Panc1 (cell line): ENCODE measurements around the gene LSS. TPM values are rescaled to one million over a fixed set of nuclear protein-coding genes. Genes with fewer than 3 reads are reported as not detected.
"Not testable (repeated sequence)": the region's sequence is repeated elsewhere in the genome, so short reads cannot be mapped to it uniquely, and the experiment has no call there.

Experiments used
- ATAC-seq: fragments of 200-7000 bp; cut with Tn5 transposase; 2 replicates; pipeline ENCODE4 v1.9.1; 2020; ENCODE audit warnings: mild to moderate bottlenecking, moderate library complexity
- BruUV-seq: library from RNA; stranded (reverse); fragments of 400-500 nt; replicated peaks from 2 replicates; lab custom pipeline; 2021; lab: Mats Ljungman, UMichigan
- CTCF ChIA-PET: fragments of 300-600 bp; sonication (Branson Sonifier 250); formaldehyde crosslinking; loops from one replicate; lab custom pipeline; 2022; ENCODE audit warnings: antibody characterized with exemption; lab: Charles Lee
- POLR2A ChIA-PET: fragments of 300-600 bp; sonication (Branson Sonifier 250); formaldehyde crosslinking; loops from one replicate; lab custom pipeline; 2022; ENCODE audit warnings: antibody characterized with exemption; lab: Charles Lee
- DNase-seq: peaks from one replicate; pipeline ENCODE4 v3.0.0-alpha.2; 2010; ENCODE audit warnings: low read depth, low spot score
- H3K27ac ChIP-seq: 2 replicates; pipeline ENCODE4 v1.5.1; 2011; ENCODE audit warnings: mild to moderate bottlenecking, low read length, inconsistent platforms
- H3K27me3 ChIP-seq: fragments of 200-500 bp; sonication (Bioruptor generic); 2 replicates; pipeline ENCODE4 v1.6.0; 2014; ENCODE audit warnings: low read length, inconsistent platforms; ENCODE audit not compliant: control insufficient read depth, insufficient read depth
- H3K36me3 ChIP-seq: fragments of 200-500 bp; sonication (Bioruptor generic); 2 replicates; pipeline ENCODE4 v1.5.1; 2014; ENCODE audit warnings: inconsistent platforms, mild to moderate bottlenecking, low read length, moderate library complexity; ENCODE audit not compliant: control insufficient read depth, insufficient read depth
- H3K4me1 ChIP-seq: 2 replicates; pipeline ENCODE4 v1.5.1; 2011; ENCODE audit warnings: inconsistent platforms, mild to moderate bottlenecking, low read length, moderate library complexity; ENCODE audit not compliant: control insufficient read depth, insufficient read depth
- H3K4me3 ChIP-seq, 2 experiments: 2 replicates each; pipeline ENCODE4 v1.5.1; 2011 to 2012; ENCODE audit warnings: low read depth in 2 of 2, low read length in 2 of 2, mild to moderate bottlenecking in 2 of 2, inconsistent platforms in 1 of 2, moderate library complexity in 1 of 2
- H3K9me3 ChIP-seq: fragments of 200-500 bp; sonication (Bioruptor generic); 2 replicates; pipeline ENCODE4 v1.5.1; 2014; ENCODE audit warnings: low read depth, mild to moderate bottlenecking, inconsistent platforms, low read length, moderate library complexity; ENCODE audit not compliant: control insufficient read depth, insufficient read depth
- POLR2AphosphoS5 ChIP-seq: IDR thresholded peaks from 2 replicates; pipeline ENCODE4 v1.6.1; 2012; ENCODE audit warnings: mild to moderate bottlenecking, low read depth, low read length, moderate library complexity
- SIN3A ChIP-seq: IDR thresholded peaks from 2 replicates; pipeline ENCODE4 v1.6.1; 2012; ENCODE audit warnings: low read depth, mild to moderate bottlenecking, low read length, moderate library complexity, borderline replicate concordance; ENCODE audit not compliant: insufficient read depth
- TCF7L2 ChIP-seq: IDR thresholded peaks from 2 replicates; pipeline ENCODE4 v1.6.1; 2011; ENCODE audit warnings: mild to moderate bottlenecking, low read depth, low read length, inconsistent platforms
- in situ Hi-C: cut with HindIII; loops from 2 replicates; pipeline ENCODE4 v1.10.0; 2016; ENCODE audit warnings: low sequenced_read_pairs, low pct_unique_long_range_greater_than_20kb
- intact Hi-C: fragments of 100-400 bp; cut with micrococcal nuclease; formaldehyde crosslinking; loops from one replicate; pipeline ENCODE4 v1.10.0; 2022; ENCODE audit not compliant: unreplicated experiment
- total RNA-seq: library from RNA; stranded (reverse); gene quantifications from one replicate; pipeline ENCODE4 v1.2.1, GENCODE V29; 2021; ENCODE audit not compliant: unreplicated experiment
- TF ChIP-seq, protein P1 (sequence below), 2 experiments: IDR thresholded peaks; 2 replicates each; pipeline ENCODE4 v1.6.1; 2011 to 2012; ENCODE audit warnings: low read depth in 2 of 2, control low read depth in 1 of 2, low read length in 1 of 2, mild to moderate bottlenecking in 1 of 2, moderate library complexity in 1 of 2; ENCODE audit not compliant: insufficient read depth in 1 of 2
- TF ChIP-seq, protein P2 (sequence below): fragments of 450-650 bp; IDR thresholded peaks from 2 replicates; pipeline ENCODE4 v1.5.1; 2017; ENCODE audit warnings: mild to moderate bottlenecking

LSS gene
- total RNA-seq, 1 experiment from 2014 or later: 111 TPM

DNA sequence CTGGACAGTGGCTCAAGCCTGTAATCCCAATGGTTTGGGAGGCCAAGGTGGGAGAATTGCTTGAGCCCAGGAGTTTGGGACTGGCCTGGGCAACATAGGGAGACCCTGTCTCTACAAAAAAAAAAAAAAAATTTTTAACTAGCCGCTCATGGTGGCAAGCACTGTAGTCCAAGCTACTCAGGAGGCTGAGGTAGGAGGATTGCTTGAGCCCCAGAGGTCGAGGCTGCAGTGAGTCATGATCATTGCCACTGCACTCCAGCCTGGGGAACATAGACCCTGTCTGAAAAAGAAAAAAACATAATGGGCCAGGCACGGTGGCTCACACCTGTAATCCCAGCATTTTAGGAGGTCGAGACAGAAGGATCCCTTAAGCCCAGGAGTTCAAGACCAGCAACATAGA is 49.6 kb downstream of the LSS start:
- intact Hi-C loops (no loop called here), in situ Hi-C loops (no loop called here)
- H3K27ac ChIP-seq: no peak overlapping the region
- no peaks in the 10 kb centered on the region for H3K36me3 ChIP-seq
- ChIA-PET POLR2A (no interaction called here), CTCF (no interaction called here)
- no TSS peak for BruUV-seq
- H3K9me3 ChIP-seq: no peaks in the 10 kb centered on the region
- DNase-seq: no peak
- H3K4me3 ChIP-seq: no peak overlapping the region
- no peak for ATAC-seq
- TF ChIP-seq, protein P1, sequence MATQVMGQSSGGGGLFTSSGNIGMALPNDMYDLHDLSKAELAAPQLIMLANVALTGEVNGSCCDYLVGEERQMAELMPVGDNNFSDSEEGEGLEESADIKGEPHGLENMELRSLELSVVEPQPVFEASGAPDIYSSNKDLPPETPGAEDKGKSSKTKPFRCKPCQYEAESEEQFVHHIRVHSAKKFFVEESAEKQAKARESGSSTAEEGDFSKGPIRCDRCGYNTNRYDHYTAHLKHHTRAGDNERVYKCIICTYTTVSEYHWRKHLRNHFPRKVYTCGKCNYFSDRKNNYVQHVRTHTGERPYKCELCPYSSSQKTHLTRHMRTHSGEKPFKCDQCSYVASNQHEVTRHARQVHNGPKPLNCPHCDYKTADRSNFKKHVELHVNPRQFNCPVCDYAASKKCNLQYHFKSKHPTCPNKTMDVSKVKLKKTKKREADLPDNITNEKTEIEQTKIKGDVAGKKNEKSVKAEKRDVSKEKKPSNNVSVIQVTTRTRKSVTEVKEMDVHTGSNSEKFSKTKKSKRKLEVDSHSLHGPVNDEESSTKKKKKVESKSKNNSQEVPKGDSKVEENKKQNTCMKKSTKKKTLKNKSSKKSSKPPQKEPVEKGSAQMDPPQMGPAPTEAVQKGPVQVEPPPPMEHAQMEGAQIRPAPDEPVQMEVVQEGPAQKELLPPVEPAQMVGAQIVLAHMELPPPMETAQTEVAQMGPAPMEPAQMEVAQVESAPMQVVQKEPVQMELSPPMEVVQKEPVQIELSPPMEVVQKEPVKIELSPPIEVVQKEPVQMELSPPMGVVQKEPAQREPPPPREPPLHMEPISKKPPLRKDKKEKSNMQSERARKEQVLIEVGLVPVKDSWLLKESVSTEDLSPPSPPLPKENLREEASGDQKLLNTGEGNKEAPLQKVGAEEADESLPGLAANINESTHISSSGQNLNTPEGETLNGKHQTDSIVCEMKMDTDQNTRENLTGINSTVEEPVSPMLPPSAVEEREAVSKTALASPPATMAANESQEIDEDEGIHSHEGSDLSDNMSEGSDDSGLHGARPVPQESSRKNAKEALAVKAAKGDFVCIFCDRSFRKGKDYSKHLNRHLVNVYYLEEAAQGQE (IDR thresholded peaks at IDR 0.05; ENCODE audit: insufficient read depth in 1 of 2, low read depth in 2 of 2, low read length in 1 of 2): no peak
- TF ChIP-seq POLR2AphosphoS5: no peak
- no peak for TF ChIP-seq SIN3A
- TF ChIP-seq, protein P2, sequence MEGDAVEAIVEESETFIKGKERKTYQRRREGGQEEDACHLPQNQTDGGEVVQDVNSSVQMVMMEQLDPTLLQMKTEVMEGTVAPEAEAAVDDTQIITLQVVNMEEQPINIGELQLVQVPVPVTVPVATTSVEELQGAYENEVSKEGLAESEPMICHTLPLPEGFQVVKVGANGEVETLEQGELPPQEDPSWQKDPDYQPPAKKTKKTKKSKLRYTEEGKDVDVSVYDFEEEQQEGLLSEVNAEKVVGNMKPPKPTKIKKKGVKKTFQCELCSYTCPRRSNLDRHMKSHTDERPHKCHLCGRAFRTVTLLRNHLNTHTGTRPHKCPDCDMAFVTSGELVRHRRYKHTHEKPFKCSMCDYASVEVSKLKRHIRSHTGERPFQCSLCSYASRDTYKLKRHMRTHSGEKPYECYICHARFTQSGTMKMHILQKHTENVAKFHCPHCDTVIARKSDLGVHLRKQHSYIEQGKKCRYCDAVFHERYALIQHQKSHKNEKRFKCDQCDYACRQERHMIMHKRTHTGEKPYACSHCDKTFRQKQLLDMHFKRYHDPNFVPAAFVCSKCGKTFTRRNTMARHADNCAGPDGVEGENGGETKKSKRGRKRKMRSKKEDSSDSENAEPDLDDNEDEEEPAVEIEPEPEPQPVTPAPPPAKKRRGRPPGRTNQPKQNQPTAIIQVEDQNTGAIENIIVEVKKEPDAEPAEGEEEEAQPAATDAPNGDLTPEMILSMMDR: no peak
- no peak for TF ChIP-seq TCF7L2
- no peaks in the 10 kb centered on the region for H3K4me1 ChIP-seq
- H3K27me3 ChIP-seq: no peaks in the 10 kb centered on the region

DNA sequence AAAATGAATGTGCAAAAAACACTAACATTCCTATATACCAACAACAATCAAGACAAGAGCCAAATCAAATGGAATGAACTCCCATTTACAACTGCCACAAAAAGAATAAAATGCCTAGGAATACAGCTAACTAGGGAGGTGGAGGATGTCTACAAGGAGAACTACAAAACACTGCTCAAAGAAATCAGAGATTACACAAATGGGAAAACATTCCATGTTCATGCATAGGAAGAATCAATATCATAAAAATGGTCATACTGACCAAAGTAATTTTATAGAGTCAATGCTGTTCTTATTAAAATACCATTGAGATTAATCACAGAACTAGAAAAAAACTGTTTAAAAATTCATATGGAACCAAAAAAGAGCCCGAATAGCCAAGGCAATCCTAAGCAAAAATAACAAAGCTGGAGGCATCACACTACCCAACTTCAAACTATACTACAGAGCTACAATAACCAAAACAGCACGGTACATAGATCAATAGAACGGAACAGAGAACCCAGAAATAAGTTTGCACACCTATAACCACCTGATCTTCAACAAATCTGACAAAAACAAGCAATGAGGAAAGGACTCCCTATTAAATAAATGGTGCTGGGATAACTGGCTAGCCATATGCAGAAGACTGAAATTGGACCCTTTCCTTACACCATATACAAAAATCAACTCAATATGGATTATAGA is 52.0 kb downstream of the LSS start:
- ATAC-seq, CTCF ChIA-PET, BruUV-seq, intact Hi-C loops, H3K27ac ChIP-seq, H3K27me3 ChIP-seq, H3K4me1 ChIP-seq, H3K9me3 ChIP-seq, H3K4me3 ChIP-seq, in situ Hi-C loops, DNase-seq, H3K36me3 ChIP-seq, POLR2A ChIA-PET: not testable (repeated sequence)

DNA sequence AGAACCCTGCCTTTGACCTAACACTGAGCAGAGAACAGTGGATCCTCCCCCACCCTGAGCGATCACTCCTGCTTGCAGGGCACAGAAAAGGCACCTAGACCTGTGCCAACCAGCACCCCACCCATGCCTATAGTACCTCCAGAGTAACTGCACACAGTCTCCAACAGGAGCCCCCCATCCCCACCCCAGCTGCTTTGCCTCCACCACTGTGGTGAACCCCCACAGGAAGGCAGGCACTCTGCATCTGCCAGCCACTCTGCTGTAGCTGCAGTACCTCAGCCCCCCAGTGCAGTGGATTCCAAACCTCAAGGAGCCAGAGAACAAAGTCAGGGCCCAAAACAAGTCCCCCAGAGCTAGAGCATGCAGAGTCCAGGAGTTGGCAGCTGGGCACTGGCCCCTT is 55.0 kb downstream of the LSS start:
- H3K4me1 ChIP-seq: no peaks in the 10 kb centered on the region
- no peak overlapping the region for H3K27ac ChIP-seq
- DNase-seq (no peak), ATAC-seq (no peak)
- no peaks in the 10 kb centered on the region for H3K36me3 ChIP-seq
- H3K4me3 ChIP-seq: no peak overlapping the region
- BruUV-seq: no TSS peak
- intact Hi-C loops (no loop called here), in situ Hi-C loops (no loop called here)
- TF ChIP-seq POLR2AphosphoS5 (no peak), TCF7L2 (no peak), SIN3A (no peak)
- TF ChIP-seq, protein P2: no peak
- TF ChIP-seq, protein P1 (IDR thresholded peaks at IDR 0.05; ENCODE audit: insufficient read depth in 1 of 2, low read depth in 2 of 2, low read length in 1 of 2): no peak
- POLR2A ChIA-PET: no interaction called here
- no peaks in the 10 kb centered on the region for H3K27me3 ChIP-seq
- H3K9me3 ChIP-seq: no peaks in the 10 kb centered on the region
- CTCF ChIA-PET: no interaction called here
